Measurements from ENCODE around the gene DNAI1.
"Not testable (repeated sequence)": the region's sequence is repeated elsewhere in the genome, so short reads cannot be mapped to it uniquely, and the experiment has no call there.

The DNAI1 gene

GRCh38 chr9:34513567-34514214, 55.1 kb downstream of the DNAI1 start:
- DNase-seq = peak; percentile 38

GRCh38 chr9:34514401-34514800, 55.8 kb downstream of the DNAI1 start:
- DNase-seq = no peak

DNA sequence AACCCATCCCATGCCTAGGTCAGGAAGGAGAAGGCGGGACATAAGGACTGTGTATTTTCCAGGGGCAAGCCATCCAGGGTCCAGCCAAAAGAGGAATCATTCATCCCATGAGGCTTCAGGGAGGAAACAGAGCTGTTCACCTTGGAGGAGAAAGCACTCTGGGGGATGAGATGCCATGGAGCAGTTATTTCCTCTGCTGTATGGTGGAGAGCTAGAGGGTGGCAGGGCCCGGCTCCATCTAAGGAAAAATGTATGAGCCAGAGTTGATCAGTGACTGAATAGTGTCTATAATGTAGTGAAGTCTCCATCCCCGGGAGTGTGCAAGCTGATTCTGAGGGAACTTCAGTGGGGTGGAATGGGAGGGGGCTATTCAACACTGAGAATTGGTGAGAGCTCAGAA, 56.2 kb downstream of the DNAI1 start:
- no peak for DNase-seq

DNA sequence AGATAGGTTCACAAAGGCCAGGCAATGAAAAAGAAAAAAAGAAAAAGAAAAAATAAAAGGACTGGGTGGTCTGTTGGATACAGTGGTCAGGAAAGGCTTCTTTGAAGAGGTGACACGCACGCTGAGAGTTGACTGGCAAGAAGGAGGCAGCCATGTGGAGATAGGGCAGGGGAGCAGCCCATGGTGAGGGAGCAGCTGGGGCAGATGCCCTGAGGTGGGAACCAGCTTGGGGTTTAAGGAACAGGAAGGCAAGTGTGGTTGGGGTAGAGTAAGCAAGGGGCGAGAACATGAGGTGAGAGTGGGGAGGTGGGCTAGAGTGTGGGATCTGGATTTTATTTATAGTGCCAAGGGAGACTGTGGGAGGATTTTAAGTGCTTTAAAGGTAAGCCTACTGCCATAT, 57.4 kb downstream of the DNAI1 start:
- no peak for DNase-seq

GRCh38 chr9:34517185-34517584, 58.6 kb downstream of the DNAI1 start:
- DNase-seq = no peak

DNA sequence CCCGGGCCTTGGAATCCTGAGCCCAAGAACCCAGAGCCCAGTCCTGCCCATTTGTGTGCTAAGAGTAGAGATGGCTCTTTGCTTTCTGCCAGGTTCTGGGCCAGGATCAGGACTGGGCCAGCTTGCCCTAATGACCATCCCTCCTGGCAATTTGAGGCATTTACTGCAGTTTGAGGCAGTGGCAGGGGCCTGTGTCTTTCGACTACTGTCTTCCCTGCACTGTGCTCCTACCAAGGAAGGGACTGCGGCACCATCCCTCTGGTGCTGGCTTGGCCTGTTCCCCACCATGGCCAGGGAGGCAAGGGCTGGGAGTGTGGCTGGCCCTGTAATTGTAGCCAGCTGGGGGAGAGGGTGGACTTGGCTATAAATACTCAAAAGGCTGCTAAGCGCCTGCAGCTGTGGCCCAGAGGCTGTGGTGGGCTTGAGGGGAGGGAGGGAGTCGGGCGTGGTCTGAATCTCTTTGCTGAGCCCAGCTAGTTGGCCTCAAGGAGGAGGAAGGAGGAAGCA, 59.6 kb downstream of the DNAI1 start:
- DNase-seq = no peak

DNA sequence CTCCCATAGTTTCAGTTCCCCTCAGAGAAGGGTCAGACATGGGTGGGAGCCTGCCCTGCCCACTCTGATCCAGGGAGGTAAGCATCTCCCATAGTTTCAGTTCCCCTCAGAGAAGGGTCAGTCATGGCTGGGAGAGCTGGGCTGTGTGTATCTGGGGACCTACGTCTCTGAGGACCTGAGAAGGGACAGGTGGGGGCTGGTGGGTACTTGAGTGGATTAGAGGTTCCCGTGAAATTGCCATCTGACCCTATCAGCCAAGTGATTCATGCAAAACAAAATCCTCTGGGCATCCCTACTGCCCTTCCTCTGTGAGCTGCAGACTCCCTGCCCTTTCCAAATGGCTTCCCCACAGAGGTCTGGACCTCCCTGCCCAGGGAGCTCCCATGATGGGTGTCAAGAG, 60.3 kb downstream of the DNAI1 start:
- no peak for DNase-seq

GRCh38 chr9:34519321-34520020, 60.9 kb downstream of the DNAI1 start:
- DNase-seq = no peak

GRCh38 chr9:34520096-34520495, 61.5 kb downstream of the DNAI1 start:
- DNase-seq = no peak

DNA sequence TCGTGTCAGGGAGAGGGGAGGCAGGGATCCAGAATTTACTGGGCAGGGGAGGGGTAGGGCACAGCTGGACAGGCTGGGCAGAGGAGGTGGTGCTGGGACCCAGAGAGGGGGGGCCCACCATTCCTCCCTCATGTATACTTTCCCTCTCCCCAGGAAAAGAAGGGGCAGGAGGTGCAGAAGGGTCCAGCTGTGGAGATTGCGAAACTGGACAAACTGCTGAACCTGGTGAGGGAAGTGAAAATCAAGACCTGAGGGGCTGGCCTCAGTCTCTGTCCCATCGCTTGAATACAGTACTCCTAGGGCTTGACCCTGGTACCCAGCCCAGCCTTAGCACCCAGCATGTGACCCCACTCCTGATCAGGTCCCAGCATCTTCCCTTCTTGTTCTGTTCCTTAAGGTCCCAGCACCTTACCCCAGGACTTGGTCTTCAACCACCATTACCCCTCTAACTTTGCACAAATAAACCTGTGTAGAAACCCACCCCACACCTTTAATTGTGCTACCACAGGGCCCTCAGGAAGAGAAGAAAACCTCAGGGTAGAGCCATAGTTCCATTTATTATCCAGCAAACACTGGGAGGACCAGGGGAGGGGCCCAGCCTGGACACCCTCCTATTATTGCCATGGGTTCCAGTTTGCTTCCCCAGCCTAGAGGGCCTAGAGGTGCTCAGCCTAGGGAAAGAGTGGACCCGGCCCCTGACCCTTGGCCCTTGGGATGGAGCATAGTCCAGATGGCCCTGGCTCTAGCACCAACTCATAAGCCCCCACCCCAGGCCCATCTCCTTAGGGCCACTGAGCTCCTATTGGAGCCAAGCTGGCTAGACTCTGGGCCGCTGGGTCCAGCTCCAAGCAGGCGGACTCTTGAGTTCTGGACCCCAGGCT, 62.1 kb downstream of the DNAI1 start:
- no peak for DNase-seq

DNA sequence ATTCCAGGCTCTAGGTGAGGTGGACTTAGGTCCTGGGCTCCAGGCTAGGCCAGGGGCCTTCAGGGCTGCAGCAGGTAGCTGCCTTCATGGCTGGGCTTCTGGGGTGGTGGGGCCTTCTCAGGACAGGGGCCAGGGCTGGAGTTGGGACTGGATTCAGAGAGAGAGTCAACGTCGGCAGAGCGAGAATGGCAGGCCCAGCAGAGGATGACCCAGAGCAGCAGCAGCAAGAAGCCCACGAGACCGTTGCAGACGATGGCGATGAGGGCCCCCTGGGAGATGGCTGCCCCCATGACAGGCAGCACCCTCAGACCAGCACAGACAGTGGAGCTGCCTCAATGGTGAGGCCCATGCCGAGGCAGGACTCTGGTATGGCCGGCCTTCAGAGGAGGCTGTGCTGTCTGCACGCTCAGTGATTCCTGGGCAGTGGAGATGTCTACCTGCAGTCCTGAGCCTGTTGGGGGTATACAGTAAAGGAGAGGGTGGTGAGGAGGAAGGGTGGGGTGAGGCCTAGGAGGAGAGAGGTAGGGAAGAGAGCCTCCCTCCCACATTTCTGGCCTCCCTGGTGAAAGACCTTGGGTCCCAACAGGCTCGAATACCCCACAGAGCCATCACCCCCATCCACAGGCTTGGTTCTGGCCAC, 62.9 kb downstream of the DNAI1 start:
- no peak for DNase-seq

GRCh38 chr9:34522091-34522887, 63.7 kb downstream of the DNAI1 start:
- DNase-seq = no peak

DNA sequence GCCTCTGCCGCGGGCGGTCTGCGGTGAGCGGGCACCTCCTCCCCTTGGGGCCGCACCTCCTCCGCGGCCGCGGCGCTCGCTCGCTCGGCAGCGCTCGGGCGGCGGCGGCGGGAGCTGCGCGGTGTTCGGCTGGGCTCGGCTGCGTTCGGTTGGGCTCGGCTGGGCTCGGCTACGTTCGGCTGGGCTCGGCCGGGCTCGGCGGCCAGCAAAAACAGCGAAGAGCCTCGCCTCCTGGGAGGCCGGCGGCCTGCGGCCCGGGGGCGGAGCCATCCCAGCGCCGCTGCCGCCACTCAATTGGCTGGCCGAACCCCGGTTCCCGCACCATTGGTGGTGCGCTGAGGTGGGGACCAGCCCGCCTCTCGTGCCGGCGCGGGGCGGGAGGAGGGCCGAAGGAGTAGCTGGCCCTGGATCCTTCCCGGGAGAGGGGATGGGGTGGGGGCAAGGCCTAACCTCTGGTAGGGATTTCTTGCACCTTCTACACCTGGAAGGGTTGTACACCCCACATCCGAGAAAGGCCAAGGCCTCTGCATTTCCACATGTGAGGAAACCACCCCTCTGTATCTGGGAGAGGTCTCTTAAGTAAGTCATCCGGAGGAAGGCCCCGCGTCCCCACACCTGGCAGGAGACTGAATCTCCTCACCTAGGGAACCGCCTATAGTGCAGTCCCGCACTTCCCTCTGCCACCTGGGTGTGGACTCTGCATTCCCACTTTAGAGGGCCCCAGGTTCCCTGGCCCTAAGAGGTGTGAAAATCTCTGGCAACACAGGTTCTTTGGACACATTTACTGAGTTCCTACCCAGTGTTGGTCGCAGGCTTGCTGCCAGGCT, 64.6 kb downstream of the DNAI1 start, which contains the start of gene ENHO:
Gene ENHO (minus strand): TSS at position 20 of the 827 bp plus-strand sequence. CDS start 1,295 bp downstream, outside the sequence.
- peak; percentile 84 for DNase-seq

DNA sequence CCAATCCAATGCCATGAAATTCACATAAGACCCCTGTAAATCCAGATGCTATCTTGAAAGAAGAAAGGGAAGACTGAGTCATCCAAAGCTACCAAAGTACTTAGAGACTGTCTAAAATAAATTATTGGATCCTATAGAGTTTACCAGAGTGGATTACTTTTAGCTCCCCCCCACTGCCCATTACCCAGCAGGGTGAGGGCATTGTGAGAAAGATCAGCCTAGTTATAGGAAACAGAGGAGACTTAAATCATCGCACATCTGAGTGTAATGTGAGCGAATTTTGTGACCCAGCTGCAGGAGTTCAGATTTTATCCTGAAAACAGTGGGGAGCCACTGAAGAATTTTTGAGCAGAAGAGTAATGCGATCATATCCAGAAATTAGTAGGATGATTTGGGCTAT, 65.7 kb downstream of the DNAI1 start:
- no peak for DNase-seq

DNA sequence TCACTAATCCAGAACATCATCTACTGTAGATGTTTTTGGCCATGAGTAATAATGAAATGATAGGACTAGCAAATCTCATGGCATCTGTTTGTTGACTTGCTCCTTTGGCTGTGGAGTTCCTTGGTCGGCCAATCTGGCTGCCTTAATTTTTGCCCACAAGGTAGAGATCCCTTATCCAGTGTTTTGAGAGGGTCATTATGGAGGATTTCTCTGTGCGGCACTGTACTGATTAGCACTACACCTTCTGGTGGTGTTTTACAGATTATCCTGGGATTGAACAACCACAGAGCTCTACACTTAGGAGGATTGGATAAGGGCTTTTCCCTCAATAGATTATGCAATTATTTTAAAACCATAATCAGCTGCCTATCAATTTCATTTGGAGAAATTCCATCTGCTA, 67.4 kb downstream of the DNAI1 start:
- DNase-seq = no peak

DNA sequence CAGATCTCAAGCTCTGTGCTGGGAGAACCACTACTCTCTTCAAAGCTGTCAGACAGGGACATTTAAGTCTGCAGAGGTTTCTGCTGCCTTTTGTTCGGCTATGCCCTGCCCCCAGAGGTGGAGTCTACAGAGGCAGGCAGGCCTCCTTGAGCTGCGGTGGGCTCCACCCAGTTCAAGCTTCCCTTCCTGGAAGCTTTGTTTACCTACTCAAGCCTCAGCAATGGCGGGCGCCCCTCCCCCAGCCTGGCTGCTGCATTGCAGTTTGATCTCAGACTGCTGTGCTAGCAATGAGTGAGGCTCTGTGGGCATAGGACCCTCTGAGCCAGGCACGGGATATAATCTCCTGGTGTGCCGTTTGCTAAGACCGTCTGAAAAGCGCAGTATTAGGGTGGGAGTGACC, 73.4 kb downstream of the DNAI1 start:
- not testable (repeated sequence) for DNase-seq

DNA sequence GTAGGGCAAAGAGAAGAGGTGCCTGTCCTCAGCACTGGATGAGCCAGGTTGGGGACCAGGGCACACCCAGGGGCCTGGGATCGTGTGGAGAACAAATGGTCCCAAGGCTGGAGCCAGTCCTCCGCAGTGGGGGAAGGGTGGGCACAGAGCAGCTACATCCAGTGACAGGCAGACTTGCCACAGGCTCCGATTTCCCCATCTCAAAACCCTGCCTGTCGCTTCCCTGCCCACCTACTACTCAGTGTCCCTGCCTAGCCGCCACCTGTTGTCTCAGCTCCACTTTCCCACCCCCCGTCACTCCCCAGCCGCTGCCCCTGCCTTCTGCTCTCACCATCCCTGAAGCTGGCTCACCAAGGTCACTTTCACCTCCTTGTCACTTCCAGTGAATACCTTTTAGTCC, 78.1 kb downstream of the DNAI1 start:
- no peak for DNase-seq

DNA sequence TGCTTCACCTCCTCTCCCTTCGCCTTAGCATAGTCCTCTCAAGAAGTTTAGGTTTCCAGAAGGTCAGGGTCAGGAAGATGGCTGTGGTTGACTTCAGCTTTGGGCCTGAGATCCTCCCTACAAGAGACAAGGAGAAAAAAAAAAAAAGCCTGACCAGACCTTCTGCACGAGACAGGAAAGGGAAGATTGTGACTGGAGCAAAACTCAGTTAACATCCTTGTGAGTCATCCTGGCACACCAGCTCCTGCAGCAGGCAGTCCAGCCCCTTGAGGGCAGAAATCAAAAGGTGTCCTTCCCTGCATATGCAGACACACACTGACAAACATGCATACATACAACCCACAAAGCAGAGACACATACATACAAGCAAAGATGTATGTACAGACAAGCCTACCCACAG, 82.2 kb downstream of the DNAI1 start:
- peak; percentile 31 for DNase-seq

DNA sequence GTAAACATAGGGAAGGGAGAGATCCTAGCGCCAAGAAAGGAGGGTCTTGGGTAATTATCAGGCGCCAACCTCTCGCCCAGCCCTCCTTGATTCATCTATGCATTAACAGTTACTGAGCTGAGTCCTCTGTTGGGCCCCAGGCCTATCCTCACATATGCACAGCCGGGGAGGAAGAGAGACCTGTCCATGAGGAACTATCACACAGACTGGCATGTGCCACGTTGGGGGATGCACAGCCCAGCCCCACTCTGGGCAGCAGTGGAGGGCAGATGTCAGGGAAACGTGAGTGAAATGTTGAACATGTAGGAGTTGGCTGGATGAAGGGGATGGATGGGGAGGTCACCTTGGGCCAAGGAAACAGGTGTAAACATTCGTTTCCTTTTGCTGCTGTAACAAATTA, 82.9 kb downstream of the DNAI1 start:
- no peak for DNase-seq

- no peak for DNase-seq
Measured at GRCh38 chr9:34544035-34544434, 85.4 kb downstream of the DNAI1 start.

DNA sequence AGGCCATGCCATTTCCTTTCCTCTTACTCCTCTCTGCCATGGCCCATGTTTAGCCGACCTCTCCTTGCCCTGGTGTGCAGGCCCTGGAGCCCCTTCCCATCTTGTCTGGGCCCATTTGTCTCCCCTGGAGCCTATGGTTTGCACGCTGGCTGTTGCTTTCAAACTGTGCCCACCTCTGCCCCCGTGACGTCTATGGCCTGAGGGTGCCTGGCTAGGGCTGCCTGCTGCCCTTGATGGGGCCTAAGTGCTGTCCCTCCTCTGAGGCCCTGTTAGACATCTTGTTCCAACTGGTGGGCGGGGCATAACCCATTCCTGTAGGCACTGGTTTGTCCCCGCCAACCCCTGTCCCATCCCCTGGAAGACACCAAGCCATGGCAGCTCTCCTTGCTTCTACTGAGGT, 86.9 kb downstream of the DNAI1 start:
- DNase-seq = no peak

Data from fibroblast of skin of scalp (primary cell).